Stimulated activated CD4-positive, alpha-beta T cell treated with anti-CD3 and anti-CD28 coated beads, Interleukin-15, amount 100 ng/mL, for 48 hours (primary cell): Measurements from ENCODE around the gene JAK3.
"Not testable (repeated sequence)": the region's sequence is repeated elsewhere in the genome, so short reads cannot be mapped to it uniquely, and the experiment has no call there.

Source experiments
- DNase-seq, 2 donors: peaks; one replicate each; pipeline ENCODE4 v3.0.0-alpha.2; 2020; ENCODE audit warnings: low read depth in 2 of 2

JAK3 gene

GRCh38 chr19:17847538-17848366, at the start of gene JAK3:
Gene JAK3 (minus strand): TSS chr19:17847982. CDS start chr19:17844417, 3,565 bp downstream.
- DNase-seq = peak; percentile 88 to 89

GRCh38 chr19:17893766-17894165, 46.0 kb upstream of the JAK3 start:
- no peak for DNase-seq

GRCh38 chr19:17889609-17890214, 41.9 kb upstream of the JAK3 start:
- DNase-seq = no peak

- no peak for DNase-seq
These were observed 40.5 kb upstream of the JAK3 start for GRCh38 chr19:17888260-17888659.

GRCh38 chr19:17887221-17887620, 39.4 kb upstream of the JAK3 start:
- DNase-seq = not testable (repeated sequence)

GRCh38 chr19:17886515-17886914, 38.7 kb upstream of the JAK3 start:
- DNase-seq = no peak

- DNase-seq = no peak
These were observed 36.0 kb upstream of the JAK3 start for GRCh38 chr19:17883627-17884410.

GRCh38 chr19:17881701-17882100, 33.9 kb upstream of the JAK3 start:
- no peak for DNase-seq

- no peak for DNase-seq
These were observed 31.7 kb upstream of the JAK3 start for GRCh38 chr19:17879466-17879865.

GRCh38 chr19:17877696-17878095, 29.9 kb upstream of the JAK3 start:
- no peak for DNase-seq

GRCh38 chr19:17874758-17875135, 27.0 kb upstream of the JAK3 start:
- no peak for DNase-seq

- peak in 1 of 2 donors; percentile 69 for DNase-seq
These were observed 26.3 kb upstream of the JAK3 start for GRCh38 chr19:17873786-17874757.

- DNase-seq = no peak
These were observed 24.6 kb upstream of the JAK3 start for GRCh38 chr19:17872251-17873001.

GRCh38 chr19:17871878-17872250, 24.1 kb upstream of the JAK3 start, which contains the start of gene SLC5A5:
Gene SLC5A5 (plus strand): TSS chr19:17871945. CDS start chr19:17872320, 375 bp downstream.
- no peak for DNase-seq

GRCh38 chr19:17871032-17871877, 23.5 kb upstream of the JAK3 start:
- no peak for DNase-seq

- no peak for DNase-seq
These were observed 21.4 kb upstream of the JAK3 start for GRCh38 chr19:17869114-17869608.

GRCh38 chr19:17868669-17869068, 20.9 kb upstream of the JAK3 start:
- DNase-seq = no peak

- no peak for DNase-seq
These were observed 19.2 kb upstream of the JAK3 start for GRCh38 chr19:17866964-17867486.

- DNase-seq = no peak
These were observed 18.7 kb upstream of the JAK3 start for GRCh38 chr19:17866312-17866963.
